ENCODE data around the gene MFAP4. TPM values are rescaled to one million over a fixed set of nuclear protein-coding genes. Genes with fewer than 3 reads are reported as not detected.

Gene MFAP4
- total and polyA plus RNA-seq, 2 donors (not counting 1 experiment from before 2014, with no cell fraction given), result not detected

DNA sequence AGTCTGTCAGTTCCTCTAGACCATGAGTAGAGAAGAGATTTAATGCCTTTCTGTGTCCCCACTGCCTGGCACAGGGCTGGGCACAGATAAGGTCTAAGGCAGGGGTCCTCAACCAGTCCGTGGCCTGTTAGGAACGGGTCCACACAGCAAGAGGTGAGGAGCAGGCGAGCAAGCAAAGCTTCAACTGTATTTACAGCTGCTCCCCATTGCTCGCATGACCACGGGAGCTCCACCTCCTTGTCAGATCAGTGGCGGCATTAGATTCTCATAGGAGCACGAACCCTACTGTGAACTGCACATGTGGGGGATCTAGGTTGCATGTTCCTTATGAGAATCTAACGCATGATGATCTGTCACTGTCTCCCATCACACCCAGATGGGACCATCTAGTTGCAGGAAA is 26.2 kb downstream of the MFAP4 start:
- Histone ChIP-seq H3K79me2 (ENCODE audit: control insufficient read depth, insufficient read depth, low read length) (no peaks in the 10 kb centered on the region), H4K20me1 (ENCODE audit: control insufficient read depth, insufficient read depth, low read length, poor library complexity, severe bottlenecking) (no peaks in the 10 kb centered on the region), H3K36me3 (replicated peaks in 1 of 2; ENCODE audit: control extremely low read depth in 1 of 2, control insufficient read depth in 1 of 2, extremely low read depth in 1 of 2, insufficient read depth in 2 of 2, low read length in 1 of 2) (no peaks in the 10 kb centered on the region), H3K27me3 (replicated peaks in 1 of 4; ENCODE audit: control extremely low read depth in 1 of 4, control insufficient read depth in 3 of 4, insufficient read depth in 4 of 4, low read length in 3 of 4) (peaks cover 0 to 8% (median 0%) of the 10 kb centered on the region in 4 experiments), H3K4me2 (replicated peaks; ENCODE audit: low read depth, low read length, poor library complexity, severe bottlenecking) (no peak overlapping the region), H3K27ac (ENCODE audit: low read length in 2 of 2) (no peak overlapping the region), H2AFZ (ENCODE audit: insufficient read depth, low read depth, low read length, poor library complexity, severe bottlenecking) (no peak overlapping the region), H3K9me3 (ENCODE audit: control extremely low read depth in 1 of 3, control insufficient read depth in 2 of 3, insufficient read depth in 1 of 3, low read length in 2 of 3) (no peaks in the 10 kb centered on the region), H3K4me1 (ENCODE audit: control insufficient read depth in 2 of 2, insufficient read depth in 2 of 2, low read length in 2 of 2) (peaks cover 7 to 15% of the 10 kb centered on the region in 2 donors), H3K9ac (ENCODE audit: low read length) (no peak overlapping the region), H3K4me3 (ENCODE audit: control extremely low read depth in 1 of 5, extremely low read depth in 1 of 5, insufficient read depth in 1 of 5, low read depth in 2 of 5, low read length in 4 of 5) (no peak overlapping the region)
- WGBS (ENCODE audit: insufficient coverage), result 97% methylated on average over 4 of the region's 8 CpGs
- intact Hi-C loops (cut with micrococcal nuclease), result no loop called here
- Mint-ChIP-seq H3K9me3 (ENCODE audit: insufficient read depth) (no peaks in the 10 kb centered on the region), H3K27ac (no peak overlapping the region), H3K4me3 (peak overlapping the region; percentile 1), H3K27me3 (peaks cover 13% of the 10 kb centered on the region), H3K4me1 (peaks cover 14% of the 10 kb centered on the region)
- no peak for TF ChIP-seq EZH2 (IDR thresholded peaks at IDR 0.05; ENCODE audit: borderline replicate concordance, insufficient read depth, low read depth, low read length, poor library complexity, severe bottlenecking)
- TF ChIP-seq, protein P1, sequence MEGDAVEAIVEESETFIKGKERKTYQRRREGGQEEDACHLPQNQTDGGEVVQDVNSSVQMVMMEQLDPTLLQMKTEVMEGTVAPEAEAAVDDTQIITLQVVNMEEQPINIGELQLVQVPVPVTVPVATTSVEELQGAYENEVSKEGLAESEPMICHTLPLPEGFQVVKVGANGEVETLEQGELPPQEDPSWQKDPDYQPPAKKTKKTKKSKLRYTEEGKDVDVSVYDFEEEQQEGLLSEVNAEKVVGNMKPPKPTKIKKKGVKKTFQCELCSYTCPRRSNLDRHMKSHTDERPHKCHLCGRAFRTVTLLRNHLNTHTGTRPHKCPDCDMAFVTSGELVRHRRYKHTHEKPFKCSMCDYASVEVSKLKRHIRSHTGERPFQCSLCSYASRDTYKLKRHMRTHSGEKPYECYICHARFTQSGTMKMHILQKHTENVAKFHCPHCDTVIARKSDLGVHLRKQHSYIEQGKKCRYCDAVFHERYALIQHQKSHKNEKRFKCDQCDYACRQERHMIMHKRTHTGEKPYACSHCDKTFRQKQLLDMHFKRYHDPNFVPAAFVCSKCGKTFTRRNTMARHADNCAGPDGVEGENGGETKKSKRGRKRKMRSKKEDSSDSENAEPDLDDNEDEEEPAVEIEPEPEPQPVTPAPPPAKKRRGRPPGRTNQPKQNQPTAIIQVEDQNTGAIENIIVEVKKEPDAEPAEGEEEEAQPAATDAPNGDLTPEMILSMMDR (IDR thresholded peaks at IDR 0.05), result no peak
- ChIA-PET POLR2A (no interaction called here), CTCF (interaction anchor here (6.5 kb wide), 1 partner anchor 86 kb away, joined by 133 read pairs; no protein-coding TSS in a partner anchor)
- no peak for ATAC-seq (ENCODE audit: low read depth)
- no peak for DNase-seq

DNA sequence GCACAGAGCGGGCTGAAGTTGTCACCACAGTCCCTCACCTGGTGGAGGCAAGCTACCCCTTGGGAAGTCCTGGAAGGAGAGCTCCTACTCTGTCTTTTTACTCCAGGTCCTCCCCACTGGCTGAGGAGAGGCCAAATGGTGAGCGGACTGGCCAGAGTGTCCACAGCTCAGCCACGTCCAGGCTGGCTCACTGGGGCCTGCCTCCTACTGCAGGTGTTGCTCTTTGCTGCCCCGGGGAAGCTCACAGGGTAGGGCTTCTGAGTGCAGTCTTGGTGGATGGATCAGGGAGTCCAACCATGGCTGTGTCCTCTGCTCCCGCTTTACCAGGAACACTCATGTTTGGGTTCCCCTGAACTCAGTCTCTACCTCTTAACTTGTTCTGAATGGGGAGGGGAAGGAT is 27.1 kb downstream of the MFAP4 start:
- H3K79me2 ChIP-seq (ENCODE audit: control insufficient read depth, insufficient read depth, low read length), result no peaks in the 10 kb centered on the region
- no peak for ATAC-seq (ENCODE audit: low read depth)
- Mint-ChIP-seq H3K27ac (no peak overlapping the region), H3K4me1 (peaks cover 14% of the 10 kb centered on the region), H3K4me3 (no peak overlapping the region), H3K9me3 (ENCODE audit: insufficient read depth) (no peaks in the 10 kb centered on the region), H3K27me3 (peaks cover 15% of the 10 kb centered on the region)
- WGBS (ENCODE audit: insufficient coverage), result 93% methylated on average over 4 of the region's 5 CpGs
- no peaks in the 10 kb centered on the region for H4K20me1 ChIP-seq (ENCODE audit: control insufficient read depth, insufficient read depth, low read length, poor library complexity, severe bottlenecking)
- H3K4me3 ChIP-seq (ENCODE audit: control extremely low read depth in 1 of 5, extremely low read depth in 1 of 5, insufficient read depth in 1 of 5, low read depth in 2 of 5, low read length in 4 of 5), result no peak overlapping the region
- H3K27me3 ChIP-seq (replicated peaks in 1 of 4; ENCODE audit: control extremely low read depth in 1 of 4, control insufficient read depth in 3 of 4, insufficient read depth in 4 of 4, low read length in 3 of 4), result peaks cover 0 to 8% (median 0%) of the 10 kb centered on the region in 4 experiments
- no peak overlapping the region for H3K27ac ChIP-seq (ENCODE audit: low read length in 2 of 2)
- no peak overlapping the region for H3K4me2 ChIP-seq (replicated peaks; ENCODE audit: low read depth, low read length, poor library complexity, severe bottlenecking)
- H3K9me3 ChIP-seq (ENCODE audit: control extremely low read depth in 1 of 3, control insufficient read depth in 2 of 3, insufficient read depth in 1 of 3, low read length in 2 of 3), result no peaks in the 10 kb centered on the region
- no peak for DNase-seq
- H2AFZ ChIP-seq (ENCODE audit: insufficient read depth, low read depth, low read length, poor library complexity, severe bottlenecking), result no peak overlapping the region
- no peak overlapping the region for H3K9ac ChIP-seq (ENCODE audit: low read length)
- ChIA-PET CTCF (interaction anchor here (1.0 to 1.7 kb wide), 2 partner anchors 10 to 88 kb away, joined by 3 read pairs; no protein-coding TSS in a partner anchor), POLR2A (interaction anchor here (0.6 kb wide), 1 partner anchor 983 kb away, joined by 3 read pairs; no protein-coding TSS in a partner anchor)
- H3K36me3 ChIP-seq (replicated peaks in 1 of 2; ENCODE audit: control extremely low read depth in 1 of 2, control insufficient read depth in 1 of 2, extremely low read depth in 1 of 2, insufficient read depth in 2 of 2, low read length in 1 of 2), result no peaks in the 10 kb centered on the region
- TF ChIP-seq, protein P1 (IDR thresholded peaks at IDR 0.05), result no peak
- no peak for TF ChIP-seq EZH2 (IDR thresholded peaks at IDR 0.05; ENCODE audit: borderline replicate concordance, insufficient read depth, low read depth, low read length, poor library complexity, severe bottlenecking)
- peaks cover 7 to 15% of the 10 kb centered on the region in 2 donors for H3K4me1 ChIP-seq (ENCODE audit: control insufficient read depth in 2 of 2, insufficient read depth in 2 of 2, low read length in 2 of 2)
- intact Hi-C loops (cut with micrococcal nuclease), result no loop called here
